GM10266 (cell line): ENCODE data around the gene DOCK1.

Experiments
- DNase-seq: peaks from one replicate; pipeline ENCODE4 v3.0.0; 2012; ENCODE audit errors: extremely low spot score
- TF ChIP-seq, protein P1 (sequence below): IDR thresholded peaks from 2 replicates; pipeline ENCODE4 v1.5.1; 2012; ENCODE audit warnings: mild to moderate bottlenecking, low read depth; ENCODE audit not compliant: control insufficient read depth, insufficient read depth; ENCODE audit errors: missing control alignments

The DOCK1 gene

DNA sequence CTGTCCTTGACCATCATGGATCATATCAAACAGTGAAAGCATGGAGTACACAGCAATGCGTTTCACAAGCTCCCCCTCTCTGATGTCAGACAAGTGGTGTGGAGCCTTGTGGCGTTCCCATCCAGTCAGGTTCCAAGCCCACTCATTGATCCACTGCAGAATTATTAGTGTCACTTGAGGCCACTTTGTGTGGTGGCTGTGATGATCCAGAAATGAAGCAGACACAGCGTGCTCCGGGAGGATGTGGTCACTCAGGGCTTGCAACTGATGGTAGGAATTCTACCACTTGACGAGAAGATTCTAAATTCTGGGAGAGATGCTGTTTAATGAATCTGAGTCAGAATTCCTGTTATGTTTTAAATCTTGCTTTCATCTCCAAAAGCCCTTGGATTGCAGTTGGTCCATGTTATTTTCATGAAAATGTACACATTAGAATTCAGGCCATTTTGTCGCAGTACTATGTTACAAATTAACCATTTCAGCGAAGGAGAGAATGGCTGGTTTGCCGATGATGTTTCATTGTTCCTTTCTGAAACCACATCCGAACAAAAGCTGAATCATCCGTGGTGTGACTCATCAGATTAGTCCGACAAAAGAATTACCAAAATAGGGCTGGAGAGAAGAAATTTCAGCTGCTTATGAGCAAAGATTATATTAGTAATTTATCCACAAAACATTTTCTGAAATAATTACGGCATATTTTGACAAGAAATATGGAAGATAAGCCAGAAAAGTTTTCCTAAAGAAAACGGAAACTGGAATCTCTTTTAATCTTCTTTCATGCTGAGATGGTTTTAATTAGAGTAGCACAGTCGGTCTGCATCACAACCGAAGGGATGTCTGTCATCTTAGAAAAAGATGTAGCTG, 243.1 kb downstream of the DOCK1 start:
- no peak for DNase-seq
- TF ChIP-seq, protein P1, sequence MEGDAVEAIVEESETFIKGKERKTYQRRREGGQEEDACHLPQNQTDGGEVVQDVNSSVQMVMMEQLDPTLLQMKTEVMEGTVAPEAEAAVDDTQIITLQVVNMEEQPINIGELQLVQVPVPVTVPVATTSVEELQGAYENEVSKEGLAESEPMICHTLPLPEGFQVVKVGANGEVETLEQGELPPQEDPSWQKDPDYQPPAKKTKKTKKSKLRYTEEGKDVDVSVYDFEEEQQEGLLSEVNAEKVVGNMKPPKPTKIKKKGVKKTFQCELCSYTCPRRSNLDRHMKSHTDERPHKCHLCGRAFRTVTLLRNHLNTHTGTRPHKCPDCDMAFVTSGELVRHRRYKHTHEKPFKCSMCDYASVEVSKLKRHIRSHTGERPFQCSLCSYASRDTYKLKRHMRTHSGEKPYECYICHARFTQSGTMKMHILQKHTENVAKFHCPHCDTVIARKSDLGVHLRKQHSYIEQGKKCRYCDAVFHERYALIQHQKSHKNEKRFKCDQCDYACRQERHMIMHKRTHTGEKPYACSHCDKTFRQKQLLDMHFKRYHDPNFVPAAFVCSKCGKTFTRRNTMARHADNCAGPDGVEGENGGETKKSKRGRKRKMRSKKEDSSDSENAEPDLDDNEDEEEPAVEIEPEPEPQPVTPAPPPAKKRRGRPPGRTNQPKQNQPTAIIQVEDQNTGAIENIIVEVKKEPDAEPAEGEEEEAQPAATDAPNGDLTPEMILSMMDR: no peak

DNA sequence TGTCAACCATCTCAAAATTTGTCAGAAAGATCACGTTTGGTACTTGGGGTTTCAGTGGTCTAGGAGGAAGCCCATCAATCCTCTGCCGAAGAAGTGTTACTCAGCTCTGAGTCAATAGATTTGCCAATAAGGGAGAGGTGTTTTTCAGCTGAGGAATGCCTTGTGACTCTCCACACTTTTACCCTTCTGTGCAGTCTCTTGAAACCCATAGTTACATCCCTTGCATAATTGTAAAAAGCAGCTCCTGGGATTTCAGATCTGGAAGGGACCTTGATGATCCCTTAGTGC, 243.6 kb downstream of the DOCK1 start:
- DNase-seq: no peak

DNA sequence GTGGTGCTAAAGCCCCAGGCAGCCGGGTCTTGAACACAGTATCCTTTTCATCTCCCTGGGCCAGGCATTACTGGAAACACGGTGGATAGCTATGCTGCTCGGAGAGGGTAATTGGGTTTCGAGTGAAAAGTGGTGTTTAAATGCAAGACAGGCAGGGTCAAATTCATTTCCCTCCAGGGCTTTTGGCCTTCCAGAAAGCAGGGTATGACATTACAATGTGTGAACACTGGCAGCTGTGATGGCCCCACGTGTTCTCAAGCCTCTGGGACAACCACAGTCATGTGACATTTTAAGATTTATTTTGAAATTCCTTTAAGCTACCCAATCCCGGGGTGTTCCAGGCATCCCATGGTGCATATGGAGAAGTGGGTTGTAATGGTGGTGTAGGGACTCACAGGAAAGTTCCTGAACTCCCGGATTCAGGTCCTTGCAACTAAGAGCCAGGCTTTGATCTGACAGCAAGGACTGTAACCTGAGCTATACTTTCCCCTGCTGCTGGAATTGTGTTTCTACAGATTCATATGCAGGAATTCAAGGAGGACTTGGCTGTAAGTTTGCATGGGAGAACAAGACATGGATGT, 244.4 kb downstream of the DOCK1 start:
- no peak for DNase-seq
- TF ChIP-seq, protein P1: no peak

More for the DNA sequence above, 243.6 kb downstream of the DOCK1 start:
- TF ChIP-seq, protein P1: no peak

DNA sequence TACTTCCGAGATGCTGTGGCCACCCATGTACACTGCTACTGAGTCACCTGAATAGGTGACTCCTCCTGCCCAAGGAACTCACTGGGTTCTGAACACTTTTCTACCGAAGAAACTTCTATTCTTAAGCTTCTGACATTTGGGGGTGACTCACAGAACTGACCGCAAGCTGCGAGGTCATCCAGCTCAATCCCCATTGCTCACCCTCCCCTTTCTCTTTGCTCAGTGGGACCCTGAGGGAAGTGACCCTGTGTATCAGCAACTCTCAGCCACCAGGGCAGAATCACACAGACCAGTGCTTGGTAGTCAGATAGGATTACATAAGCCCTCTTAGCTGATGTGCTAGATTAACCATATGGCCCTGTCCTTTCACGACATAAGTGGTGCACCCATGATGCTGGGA, 244.9 kb downstream of the DOCK1 start:
- no peak for DNase-seq
- TF ChIP-seq, protein P1: no peak

DNA sequence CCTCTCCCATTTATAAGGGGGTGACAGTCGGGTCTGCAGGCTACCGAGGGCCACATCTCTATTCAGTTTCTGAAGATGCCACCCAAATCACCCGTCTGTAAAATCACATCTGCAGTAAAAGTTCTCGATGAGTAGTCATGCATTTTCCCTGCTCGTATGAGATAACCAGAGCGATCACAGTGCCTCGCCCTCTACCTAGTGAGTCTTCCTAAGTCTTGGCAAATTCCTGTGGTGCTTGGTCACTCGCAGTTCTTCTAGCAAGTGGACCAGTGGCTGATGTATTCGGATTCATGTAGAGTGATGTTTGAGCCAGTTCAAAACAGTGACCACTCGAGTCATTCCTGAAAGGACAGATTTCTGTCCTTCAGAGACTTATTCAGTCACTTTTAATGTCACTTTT, 246.3 kb downstream of the DOCK1 start:
- DNase-seq: no peak
- TF ChIP-seq, protein P1: no peak

DNA sequence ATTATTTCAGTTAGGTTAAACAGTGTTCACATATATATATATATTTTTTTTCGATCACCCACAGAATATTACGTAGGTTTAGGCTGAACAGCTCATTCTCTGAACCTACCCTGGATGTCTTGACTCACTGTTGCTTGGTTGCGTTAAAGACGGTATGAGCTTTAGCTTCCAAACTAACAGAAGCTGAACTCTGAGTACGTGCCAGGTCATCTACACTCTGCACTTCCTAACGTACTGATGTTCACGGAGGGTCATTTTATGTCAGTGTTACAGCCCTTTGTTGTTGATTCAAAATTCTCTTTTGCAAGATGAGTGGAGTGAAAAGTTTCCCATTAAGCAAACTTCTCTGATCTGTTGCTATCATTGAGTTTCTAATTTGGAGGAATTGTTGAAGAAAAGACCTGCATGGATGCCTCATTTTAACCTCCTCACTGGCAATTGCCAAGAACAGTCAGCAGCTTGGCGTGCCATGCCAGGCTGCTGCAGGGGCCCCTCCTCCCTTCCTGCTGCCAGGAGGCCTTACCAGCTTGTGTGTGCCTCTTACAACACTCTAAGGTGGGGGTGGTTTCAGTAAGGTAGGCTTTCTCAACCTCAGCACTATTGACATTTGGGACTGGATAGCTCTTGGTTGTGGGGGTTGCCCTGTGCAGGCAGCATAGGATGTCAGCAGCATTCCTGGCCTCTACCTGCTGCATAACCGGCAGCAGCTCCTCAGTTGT, 246.9 kb downstream of the DOCK1 start:
- TF ChIP-seq, protein P1: no peak

DNA sequence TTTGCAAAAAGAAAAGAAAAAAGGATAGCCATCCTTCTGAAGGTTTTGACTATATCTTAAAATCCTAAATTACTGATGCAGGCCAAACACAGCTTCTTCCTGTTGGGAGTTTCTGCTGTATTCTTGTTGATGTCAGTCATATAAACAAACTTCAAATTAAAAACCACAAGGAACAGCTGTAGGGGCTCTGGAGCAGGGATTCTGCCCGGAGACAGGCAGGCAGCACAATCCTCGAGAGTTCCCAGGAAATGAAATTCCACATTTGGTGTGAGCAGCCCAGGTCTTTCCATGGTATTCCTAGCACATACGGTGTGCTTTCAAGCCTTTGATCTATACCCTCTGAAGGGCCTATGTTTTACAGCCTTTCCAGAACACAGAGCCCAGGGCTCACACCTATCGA, 248.0 kb downstream of the DOCK1 start:
- no peak for DNase-seq
- TF ChIP-seq, protein P1: no peak

More for the DNA sequence above, 246.9 kb downstream of the DOCK1 start:
- no peak for DNase-seq
